Activated CD4-positive, alpha-beta T cell treated with anti-CD3 and anti-CD28 coated beads, Interleukin-2, amount 50 U/mL, for 16 hours (primary cell): ENCODE results near the gene CCDC159.
A peak's percentile ranks its signal among the peaks of the same experiment; 100 is the strongest.
"Not testable (repeated sequence)": the region's sequence is repeated elsewhere in the genome, so short reads cannot be mapped to it uniquely, and the experiment has no call there.

Experiments used
- DNase-seq: peaks from one replicate; pipeline ENCODE4 v3.0.0-alpha.2; 2020

Gene CCDC159

DNA sequence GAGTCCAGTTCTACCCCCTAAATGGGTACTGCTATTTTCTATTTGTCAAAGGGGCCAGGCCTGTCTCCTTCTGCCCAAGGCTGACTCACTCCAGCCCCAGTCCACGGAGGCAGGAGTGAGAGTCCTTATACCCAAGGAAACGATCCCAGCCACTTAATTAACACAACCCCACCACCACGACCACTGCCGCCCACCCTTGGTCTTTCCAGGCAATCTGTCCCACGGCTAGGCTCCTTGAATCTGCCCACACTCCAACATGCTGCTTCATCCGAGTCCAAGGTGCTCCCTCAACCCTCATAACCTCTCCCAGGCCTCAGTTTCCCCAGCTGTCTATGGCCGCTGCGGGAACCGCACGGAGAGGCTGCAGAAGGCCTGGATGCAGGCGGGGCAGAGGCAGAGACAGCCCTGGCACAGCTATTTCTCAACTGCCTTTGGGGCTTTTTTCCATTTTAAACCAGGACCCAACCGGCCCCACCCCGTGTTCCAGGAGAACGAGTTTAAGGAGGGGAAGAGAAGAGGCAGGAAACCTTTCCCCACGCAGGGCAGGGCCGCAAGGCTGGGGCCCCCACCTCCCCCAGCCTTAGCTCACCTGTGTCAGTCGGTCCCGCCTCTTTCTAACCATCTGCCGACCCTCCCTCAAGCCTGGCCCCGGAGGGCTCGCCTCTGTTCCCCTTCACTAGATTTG is 7.6 kb upstream of the CCDC159 start:
- no peak for DNase-seq

DNA sequence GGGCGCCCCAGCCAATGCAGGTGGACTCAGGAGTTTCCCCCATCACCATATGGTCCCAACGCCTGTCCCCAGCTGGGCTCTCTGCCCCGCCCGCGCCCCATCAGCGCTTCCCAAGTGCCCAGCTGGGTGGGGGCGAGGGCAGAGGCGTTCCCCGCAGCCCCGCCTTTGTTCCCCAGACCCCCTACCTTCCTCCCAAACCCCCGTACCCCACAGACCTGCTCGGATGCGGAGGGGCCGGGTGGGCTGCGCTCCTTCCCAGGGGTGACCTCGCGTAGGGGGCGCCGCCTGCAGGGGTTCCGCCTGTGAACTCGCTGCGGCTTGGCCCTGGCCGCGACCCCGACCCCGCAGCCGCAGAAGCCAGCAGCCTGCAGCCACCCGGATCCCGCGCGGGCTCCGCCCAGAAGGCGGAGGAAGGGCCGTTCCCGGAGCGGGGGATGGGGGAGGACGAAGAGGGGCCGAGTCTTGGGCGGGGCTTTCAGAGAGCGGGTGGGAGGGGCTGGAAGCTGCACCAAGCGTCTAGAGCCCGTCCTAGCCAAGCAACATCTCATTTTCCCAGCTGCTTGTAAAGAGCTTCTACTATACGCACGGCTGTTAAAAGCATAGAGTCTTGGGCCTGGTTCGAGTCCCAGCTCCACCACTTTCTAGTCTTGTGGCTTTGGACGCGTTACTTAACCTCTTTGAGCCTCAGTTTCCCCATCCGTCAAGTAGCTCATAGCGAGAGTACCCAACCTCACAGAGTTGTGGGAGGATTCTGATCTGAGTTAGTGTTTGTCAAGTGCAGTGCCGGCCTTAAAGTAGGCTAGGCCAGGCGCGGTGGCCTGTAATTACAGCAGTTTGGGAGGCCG is 6.8 kb upstream of the CCDC159 start, which contains the start of gene RAB3D:
Gene RAB3D (minus strand): TSS at position 404 of the 845 bp plus-strand sequence. CDS start 2,258 bp downstream, outside the sequence.
- DNase-seq = peak; percentile 86

DNA sequence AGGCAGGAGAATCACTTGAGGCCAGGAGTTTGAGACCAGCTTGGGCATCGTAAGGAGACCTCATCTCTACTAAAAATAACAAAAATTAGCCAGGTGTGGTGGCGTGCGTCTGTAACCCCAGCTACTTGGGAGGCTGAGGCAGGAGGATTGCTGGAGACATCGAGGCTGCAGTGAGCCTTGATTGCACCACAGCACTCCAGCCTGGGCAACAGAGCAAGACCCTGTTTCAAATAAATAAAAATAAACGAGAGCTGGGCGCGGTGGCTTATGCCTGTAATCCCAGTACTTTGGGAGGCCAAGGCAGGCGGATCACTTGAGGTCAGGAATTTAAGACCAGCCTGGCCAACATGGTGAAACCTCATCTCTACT is 6.2 kb upstream of the CCDC159 start:
- not testable (repeated sequence) for DNase-seq

DNA sequence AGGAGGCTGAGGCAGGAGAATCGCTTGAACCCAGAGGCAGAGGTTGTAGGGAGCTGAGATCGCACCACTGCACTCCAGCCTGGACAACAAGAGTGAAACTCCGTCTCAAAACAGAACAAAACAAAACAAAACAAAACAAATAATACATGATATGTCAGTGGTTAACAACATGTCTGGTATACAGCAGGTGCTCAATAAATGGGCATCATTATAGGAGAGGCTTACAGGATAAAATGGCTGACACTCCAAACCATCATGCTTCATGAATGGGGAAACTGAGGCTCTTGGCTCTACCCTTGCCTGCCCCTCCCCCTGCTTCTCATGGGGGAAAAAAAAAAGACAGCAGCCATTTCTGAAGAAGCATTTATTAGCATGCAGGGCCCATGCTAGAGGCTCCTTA is 3.9 kb upstream of the CCDC159 start:
- no peak for DNase-seq

DNA sequence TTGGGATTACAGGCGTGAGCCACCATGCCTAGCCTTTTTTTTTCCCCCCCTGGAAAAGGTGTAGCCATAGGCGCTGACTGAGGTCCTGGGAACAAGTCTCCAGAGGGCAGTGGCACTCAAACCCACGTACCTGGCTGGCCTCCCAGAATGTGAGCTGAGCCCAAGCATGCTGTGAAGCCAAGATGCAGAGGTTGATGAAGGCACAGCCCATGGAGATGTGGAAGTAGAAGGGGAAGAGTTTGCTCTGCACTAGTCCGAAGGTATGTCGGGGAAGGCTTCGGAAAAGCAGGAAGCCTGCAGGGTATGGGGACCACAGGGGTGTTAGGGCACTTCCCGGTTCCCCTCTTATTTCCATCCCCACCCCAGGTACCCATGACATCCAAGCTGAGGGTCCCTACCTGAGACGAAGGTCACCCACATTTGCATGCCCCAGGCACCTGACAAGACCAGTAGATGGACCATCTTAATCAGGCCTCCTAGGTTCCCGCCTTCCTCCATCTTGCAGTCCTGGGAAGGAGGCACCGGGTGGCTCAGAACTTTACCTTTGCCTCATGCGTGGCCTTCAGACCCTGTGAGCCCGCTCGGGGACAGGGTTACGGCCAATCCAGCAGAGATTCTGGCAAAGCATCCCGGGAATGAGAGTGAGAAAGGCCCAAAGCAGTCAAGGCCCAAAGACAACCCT is 1.1 kb upstream of the CCDC159 start:
- no peak for DNase-seq

DNA sequence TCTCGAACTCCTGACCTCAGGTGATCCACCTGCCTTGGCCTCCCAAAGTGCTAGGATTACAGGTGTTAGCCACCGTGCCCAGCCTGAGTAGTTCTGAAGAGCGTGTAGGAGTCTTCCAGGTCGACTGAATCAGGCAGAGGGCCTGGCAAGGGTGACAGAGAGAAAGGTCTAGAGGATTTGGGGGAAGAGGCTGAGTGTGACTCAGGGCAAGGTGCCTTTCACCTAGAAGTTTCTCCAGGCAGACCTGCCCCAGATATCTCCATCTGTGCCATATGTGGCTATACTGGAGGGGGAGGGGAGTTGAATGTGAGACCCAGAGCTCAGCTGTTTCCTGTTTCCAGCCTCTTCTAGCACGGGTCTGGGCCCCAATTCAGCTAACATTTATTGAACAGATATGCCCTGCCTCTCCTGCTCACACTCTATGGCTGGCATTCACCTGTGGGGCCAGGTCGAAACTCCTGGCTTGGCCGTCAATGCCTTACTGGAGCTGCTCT is 1.3 kb downstream of the CCDC159 start:
- DNase-seq = no peak

DNA sequence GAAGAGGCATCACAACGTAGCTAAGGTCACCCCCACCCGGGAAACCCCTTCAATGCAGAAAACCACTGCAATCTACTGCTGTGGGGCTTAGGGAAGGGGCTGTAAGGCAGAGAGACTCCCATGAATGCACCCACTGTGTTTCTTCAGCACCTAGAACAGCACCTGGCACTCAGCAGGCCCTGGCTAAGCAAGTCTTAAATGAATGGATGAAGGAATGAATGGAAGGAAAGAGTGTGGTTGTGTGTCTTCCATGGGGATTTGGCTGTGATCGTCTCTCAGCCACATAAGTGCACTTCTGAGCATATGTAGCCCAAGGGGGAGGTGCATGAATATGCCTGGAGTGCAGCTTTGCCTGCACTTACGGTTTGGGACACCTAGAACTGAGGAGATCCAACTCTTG is 2.9 kb downstream of the CCDC159 start:
- no peak for DNase-seq

DNA sequence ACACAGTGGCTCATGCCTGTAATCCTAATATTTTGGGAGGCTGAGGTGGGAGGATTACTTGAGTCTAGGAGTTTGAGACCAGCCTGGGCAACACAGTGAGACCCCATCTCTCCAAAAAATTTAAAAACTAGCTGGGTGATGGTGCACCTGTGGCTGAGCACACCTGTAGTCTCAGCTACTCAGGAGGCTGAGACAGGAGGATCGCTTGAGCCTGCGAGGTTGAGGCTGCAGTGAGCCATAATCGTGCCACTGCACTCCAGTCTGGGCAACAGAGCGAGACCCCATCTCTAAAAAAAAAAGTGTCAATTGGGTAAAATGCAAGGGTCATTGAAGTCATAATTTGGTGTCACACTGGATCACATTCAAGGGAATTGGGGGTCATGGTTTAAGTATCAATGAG is 7.8 kb downstream of the CCDC159 start:
- not testable (repeated sequence) for DNase-seq

DNA sequence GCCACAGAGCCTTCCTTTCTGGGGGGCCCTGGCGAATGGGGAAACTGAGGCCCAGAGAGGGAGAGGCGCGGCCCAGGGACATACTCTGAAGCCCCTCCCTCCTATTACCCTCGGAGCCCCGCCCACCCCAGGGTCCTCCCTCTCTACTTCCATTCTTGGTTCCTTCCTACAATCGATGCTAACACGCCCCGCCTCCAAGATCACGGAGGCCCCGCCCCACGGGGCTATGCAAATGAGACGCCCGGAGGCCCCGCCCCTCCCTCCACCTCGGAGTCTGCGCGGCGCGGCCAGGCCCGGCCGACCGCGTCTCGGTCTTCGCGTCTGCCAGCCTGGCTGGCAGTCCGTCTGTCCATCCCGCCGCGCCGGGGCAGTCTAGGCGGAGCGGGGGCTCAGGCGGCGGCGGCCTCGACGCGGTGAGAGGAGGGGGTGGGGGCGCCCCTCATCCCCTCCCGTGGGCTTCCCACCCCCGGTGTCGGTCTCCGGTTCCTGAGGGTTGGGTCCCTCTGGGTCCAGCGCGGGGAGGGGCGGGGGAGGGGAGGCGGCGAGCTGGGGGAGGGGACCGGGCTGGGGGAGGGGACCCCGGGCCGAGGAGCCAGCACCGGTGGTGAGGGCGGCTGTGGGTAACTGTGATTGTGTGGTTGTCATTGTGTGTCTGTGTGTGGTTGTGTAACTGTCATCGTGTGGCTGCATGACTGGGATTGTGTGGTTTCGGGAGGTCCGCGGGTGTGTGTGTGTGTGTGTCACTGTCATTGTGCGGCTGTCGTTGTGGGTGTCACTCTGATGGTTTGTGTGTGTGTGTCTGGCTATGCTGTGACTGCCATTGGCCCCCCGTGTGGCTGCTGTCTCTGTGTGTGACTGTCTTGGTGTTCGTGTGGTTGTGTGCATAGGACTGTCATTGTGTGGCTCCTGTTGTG is 9.1 kb downstream of the CCDC159 start, which contains the start of gene PLPPR2:
Gene PLPPR2 (plus strand): TSS at position 273 of the 914 bp plus-strand sequence. CDS start 2,242 bp downstream, outside the sequence.
- peak; percentile 80 for DNase-seq

DNA sequence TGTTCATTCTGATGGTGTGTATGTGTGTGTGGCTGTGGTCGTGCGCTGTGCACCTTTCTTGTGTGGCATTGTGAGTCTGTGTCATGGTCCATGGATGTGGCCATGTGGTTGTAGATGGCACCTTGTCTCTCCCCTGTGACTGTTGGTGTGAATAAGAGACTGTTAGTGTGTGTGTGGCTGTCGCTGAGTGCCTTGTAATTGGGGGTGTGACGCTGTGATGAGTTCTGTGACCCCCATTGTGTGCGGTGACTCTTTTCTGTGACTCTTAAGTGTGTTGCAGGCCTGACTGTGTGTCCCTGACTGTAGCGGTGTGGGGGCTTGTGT is 9.7 kb downstream of the CCDC159 start:
- no peak for DNase-seq

DNA sequence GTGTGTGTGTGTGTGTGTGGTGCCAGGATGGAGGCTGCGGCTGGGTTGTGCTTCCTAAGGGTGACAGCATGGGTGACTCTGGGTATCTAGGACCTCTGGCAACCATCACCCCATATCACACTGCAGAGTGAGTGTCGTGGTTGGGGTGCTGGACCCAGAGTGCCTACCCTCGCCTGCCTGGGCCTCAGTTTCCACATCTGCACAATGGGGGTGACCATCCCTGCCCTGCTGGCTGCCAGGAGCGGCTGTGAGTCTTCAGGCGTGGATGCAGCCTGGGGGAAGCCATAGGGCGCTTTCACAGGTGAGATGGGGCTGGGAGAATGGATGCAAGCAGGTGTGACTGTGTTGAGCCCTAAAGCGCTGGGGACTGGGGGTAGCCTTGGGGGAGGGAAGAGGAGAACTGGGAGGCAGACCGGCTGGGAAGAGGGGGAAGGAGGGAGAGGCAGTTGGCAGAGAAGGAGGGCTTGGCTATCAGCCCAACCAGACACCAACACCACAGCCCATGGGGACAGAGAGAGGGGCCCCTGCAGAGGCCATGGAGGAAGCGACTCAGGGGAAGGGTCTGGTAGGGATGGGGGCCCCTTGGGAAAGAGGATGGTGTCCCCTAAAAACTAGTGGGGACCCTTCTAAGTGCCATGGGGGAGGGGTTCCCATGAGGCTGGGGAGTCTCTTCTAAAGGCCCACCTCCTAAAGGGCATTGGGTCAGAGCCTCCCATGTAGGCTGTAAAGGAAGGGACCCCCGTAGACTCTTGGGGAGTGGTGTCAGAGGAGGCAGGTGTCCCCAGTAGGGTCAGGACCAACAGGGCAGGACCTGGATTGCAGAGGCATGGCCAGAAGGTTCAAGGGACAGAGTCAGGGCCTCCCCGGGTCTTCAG is 10.6 kb downstream of the CCDC159 start:
- no peak for DNase-seq

DNA sequence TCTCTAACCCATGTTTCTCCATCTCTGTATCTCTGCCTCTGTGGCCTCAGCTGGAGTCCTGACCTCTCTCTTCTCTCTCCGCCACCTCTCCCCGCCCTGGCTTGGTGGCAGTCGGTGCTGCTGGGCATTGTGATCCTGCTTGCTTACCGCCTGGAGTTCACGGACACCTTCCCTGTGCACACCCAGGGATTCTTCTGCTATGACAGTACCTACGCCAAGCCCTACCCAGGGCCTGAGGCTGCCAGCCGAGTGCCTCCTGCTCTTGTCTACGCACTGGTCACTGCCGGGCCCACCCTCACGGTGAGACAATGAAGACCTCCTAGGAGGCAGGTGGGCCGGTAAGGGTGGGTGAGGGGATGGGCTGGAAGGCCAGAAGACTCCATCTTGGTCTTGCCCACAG is 13.1 kb downstream of the CCDC159 start:
- no peak for DNase-seq

DNA sequence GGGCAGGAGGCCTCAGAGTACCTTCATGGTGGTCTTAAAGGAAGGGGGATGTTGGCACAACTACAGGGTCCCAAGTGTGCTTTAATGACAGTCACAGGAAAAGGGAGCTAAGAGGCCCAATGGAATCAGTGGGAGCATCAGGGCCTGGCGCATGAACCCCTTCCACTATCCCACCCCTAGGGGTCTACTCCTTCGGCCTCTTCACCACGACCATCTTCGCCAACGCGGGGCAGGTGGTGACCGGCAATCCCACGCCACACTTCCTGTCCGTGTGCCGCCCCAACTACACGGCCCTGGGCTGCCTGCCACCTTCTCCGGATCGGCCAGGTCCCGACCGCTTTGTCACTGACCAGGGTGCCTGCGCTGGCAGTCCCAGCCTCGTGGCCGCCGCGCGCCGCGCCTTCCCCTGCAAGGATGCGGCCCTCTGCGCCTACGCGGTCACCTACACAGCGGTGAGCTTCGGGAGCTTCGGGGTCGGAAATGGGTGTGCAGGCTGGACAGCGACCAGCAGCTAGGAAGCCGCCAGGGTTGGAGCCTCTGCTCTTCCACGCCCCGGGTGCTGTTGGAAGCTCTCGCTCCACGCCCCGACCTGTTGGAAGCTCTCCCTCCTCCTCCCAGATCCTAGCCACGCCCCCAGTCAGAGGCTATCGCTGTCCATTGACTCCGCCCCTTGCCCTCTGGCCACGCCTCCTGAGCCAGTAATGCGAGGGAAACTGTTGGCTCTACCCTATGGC is 14.9 kb downstream of the CCDC159 start:
- no peak for DNase-seq

DNA sequence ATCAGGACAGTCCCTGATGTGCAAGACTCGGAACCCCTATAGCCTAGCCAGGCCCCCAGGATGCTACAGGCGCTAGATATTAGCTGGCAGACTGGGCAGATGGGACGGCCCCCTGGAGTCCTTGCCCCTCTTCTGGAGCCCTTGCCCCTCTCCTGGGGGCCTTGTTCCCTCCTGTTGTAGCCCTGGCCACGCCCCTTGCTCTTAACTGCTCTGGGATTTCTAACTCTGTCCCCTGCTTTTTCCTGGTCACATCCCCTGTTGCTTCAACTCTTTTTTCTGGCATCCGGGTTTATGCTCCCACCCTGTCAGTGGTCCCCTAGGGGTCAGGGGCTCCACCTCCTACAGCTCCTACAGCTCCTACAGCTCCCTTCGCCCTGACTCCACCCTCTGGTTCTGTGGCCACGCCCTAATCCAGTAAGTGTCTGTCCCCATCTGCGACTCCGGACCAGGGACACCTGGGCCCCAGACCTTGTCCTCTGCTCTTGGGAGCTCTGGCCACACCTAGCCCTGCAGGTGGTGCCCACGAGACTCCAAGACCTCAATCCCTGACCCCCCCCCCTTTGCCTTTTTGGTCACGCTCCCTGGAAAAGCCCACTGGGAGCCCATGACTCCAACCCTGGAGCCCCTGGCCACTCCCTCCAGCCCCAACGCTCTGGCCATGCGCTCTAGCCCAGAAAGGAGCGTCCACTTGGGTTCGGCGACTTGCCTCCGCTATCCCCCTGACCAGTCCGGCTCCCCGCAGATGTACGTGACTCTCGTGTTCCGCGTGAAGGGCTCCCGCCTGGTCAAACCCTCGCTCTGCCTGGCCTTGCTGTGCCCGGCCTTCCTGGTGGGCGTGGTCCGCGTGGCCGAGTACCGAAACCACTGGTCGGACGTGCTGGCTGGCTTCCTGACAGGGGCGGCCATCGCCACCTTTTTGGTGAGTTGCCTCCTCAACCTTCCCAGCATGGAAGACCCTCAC is 15.7 kb downstream of the CCDC159 start:
- DNase-seq = no peak

DNA sequence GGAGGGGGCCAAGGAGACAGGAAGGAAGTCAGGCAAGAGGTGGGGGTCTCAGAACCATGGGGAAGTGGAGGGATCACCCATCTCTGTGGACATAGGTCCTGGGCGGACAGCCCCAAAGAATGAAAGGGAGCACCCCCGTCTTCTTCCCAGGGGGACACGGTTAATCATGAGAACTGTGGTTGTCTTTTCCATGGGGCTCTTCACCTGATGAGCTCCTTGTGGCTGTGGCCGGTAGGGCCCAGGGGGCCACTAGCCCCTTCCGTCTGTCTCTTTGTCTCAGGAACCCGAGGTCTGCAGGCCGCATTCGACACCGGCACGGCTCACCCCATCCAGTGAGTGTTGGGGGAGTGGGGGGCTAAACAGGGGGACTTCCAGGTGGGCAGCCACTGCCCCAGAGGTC is 17.6 kb downstream of the CCDC159 start:
- DNase-seq = no peak

DNA sequence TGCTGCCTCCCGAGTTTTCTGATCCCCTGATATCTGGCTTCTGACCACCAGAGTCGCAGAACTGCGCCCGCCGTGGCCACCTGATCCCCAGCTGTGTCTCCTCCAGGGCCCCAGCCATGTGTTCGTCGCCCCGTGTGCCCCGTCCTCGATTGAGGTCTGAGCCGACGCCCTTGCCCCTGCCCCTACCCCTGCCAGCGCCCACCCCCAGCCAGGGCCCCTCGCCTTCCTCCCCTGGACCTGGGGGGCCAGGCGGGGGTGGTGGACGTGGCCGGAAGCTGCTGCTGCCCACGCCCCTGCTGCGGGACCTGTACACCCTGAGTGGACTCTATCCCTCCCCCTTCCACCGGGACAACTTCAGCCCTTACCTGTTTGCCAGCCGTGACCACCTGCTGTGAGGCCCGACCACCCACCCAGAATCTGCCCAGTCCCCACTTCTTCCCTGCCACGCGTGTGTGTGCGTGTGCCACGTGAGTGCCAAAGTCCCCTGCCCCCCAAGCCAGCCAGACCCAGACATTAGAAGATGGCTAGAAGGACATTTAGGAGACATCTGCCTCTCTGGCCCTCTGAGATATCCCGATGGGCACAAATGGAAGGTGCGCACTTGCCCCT is 18.1 kb downstream of the CCDC159 start:
- no peak for DNase-seq

DNA sequence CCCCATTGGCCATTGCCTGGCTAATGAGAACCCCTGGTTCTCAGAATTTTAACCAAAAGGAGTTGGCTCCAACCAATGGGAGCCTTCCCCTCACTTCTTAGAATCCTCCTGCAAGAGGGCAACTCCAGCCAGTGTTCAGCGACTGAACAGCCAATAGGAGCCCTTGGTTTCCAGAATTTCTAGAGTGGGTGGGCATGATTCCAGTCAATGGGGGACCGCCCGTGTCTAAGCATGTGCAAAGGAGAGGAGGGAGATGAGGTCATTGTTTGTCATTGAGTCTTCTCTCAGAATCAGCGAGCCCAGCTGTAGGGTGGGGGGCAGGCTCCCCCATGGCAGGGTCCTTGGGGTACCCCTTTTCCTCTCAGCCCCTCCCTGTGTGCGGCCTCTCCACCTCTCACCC is 18.6 kb downstream of the CCDC159 start:
- DNase-seq = no peak

DNA sequence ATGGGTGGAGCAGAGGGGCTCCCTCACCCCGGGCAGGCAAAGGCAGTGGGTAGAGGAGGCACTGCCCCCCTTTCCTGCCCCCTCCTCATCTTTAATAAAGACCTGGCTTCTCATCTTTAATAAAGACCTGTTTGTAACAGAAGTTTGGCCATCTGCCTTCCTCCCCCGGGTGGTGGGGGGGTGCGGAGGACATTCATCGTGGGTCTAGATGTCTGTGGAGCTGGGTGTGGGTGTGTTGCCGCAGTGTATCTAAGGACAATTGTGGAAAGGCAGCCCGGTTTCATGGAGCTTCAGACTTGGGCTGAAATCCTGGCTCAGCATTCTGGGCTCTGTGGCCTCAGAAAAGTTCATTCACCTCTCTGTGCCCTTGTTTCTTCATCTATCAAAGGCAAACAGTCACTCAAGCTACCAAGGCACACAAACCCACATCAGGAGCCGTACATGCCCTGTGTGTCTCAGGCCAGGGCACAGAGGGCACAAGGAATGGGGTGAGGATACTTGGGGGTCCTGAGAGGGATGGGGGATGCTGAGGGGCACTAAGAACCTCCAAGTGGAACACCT is 19.3 kb downstream of the CCDC159 start:
- no peak for DNase-seq

DNA sequence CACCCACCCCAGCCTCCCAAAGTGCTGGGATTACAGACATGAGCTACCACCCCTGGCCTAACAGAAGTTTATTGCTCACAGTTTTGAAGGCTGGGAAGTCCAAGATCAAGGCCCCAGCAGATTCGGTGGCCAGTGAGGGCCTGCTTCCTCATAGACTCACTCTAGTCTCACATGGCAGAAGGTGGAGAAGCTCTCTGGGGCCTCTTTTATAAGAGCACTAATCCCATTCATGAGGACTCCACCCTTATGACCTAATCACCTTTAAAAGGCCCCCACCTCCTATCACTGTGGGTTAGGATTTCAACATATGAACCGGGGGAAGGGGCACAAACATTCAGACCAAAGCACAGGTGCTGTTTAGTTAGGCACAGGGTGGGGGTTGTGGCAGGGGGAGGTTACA is 21.2 kb downstream of the CCDC159 start:
- DNase-seq = no peak
